Measurements from ENCODE around the gene CCR5AS.

CCR5AS gene

DNA sequence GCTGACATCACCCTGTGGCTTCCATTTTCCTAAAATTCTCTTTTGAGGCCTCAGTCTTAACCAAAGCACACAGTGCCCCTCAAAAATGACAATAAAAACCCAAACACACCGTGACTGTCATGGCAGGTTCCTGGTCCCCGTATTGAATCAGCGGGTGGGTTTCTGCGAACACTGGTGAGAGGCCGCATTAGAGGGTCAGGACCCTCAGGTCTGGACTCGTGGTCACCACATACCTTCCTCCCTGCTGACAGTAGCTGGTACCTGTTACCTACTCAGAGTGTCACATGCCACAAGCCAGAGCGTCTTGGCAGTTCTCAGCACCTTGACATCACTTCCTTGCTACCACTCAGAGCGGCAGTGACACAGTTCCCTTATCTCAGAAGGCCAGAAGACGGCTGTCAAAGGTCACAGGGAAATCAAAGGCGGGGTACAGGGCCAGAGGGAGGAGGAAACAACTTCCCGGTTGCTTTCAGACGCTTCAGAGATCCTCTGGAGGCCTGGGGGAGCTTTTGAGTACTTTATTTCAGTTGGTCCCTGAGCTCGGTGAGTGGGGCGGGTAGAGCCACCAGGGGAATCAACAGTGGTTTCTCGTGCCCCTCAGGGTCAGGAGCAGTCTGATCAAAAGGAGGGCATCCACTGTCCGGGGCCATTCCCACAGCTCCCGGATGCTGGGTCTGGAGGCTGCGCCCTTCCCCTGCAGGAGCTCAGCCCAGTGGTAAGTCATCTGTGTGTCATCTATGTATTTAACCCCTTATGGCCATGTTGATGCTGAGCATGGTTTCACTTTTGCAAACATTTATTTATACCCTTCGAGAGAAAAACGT lies at the start of gene CCR5AS, which contains the start of gene CCRL2:
CCR5AS (minus strand) TSS at position 279 of the 824 bp plus-strand sequence.
CCRL2 (plus strand) TSS at position 472 of the 824 bp plus-strand sequence. CDS start 821 bp downstream, outside the sequence.
- peak; percentile 94 for ATAC-seq
- H3K9me3 Mint-ChIP-seq = peaks cover 0 to 4% of the 10 kb centered on the region in 2 donors
- peak within 1 kb of the TSS; percentile 95 to 97 for H3K27ac Mint-ChIP-seq
- peaks cover 41% of the 10 kb centered on the region for H3K4me1 Mint-ChIP-seq
- H3K27me3 Mint-ChIP-seq = no peaks in the 10 kb centered on the region
- H3K4me3 Mint-ChIP-seq = peak within 1 kb of the TSS; percentile 87 to 95
- DNase-seq = peak; percentile 28 to 60

DNA sequence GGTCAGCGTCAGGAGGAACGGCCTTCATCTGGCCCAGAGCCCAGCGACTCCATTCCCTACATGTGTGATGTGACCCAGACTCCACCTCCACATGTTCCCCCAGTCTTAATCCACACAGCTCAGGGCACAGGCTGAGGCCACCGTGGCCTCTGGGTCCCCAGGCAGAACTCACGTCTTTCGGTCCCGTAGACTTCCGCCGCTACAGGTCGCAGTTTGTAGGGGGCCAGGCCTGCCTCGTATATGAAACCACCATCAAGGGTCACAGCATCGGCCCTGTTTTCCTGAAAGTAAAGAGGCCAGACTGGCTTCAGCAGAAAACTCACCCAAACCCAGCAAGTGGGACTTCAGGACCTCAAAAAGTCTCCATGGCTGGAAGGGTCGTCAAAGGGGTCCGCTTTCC lies 49.3 kb upstream of the CCR5AS start:
- Mint-ChIP-seq H3K9me3 (peaks cover 0 to 7% of the 10 kb centered on the region in 2 donors), H3K4me1 (no peaks in the 10 kb centered on the region), H3K4me3 (no peak overlapping the region), H3K27ac (no peak overlapping the region), H3K27me3 (peaks cover 25% of the 10 kb centered on the region)
- ATAC-seq = no peak
- no peak for DNase-seq

DNA sequence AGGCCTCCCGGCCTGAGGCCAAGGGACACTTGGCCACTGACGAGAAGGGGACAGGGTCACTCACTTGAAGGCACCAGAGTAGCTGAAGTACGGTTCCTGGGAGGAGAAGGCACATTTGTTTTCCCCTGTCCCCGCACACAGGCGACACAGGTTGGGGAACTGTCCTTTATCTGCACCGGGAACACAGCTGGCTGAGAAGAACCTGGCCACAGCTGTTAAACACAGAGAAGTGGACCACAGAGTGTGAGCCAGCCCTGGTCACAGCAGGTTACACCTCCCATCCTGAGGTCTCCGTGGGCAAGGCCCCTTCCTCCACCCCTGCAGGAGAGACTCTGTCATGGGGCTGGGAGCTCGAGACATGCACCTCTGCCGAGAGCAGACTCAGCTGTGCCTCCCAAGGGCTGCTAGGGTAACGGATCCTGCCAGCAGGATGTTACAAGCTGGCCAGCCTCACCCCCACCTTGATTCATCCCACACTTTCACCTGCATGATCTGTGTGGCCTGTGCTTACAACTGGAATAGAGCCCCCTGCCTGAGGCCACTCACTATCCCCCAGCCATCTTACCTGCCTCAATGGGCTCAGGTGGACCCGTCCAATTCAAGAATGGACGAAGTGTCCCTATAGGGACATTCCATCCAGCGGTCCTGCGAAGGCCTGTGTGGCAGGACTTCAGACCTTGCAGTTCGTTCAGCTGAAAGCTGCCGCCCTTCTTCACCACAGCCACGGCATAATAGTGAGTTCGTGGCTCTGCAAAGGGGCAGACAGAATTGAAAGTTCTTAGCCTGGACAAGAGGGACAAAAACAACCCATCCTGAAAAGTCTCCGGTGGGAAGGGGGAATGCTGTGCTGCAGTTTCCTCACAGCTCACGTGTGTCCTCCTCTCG lies 48.6 kb upstream of the CCR5AS start:
- Mint-ChIP-seq H3K9me3 (peaks cover 0 to 2% of the 10 kb centered on the region in 2 donors), H3K27ac (no peak overlapping the region), H3K27me3 (peaks cover 18% of the 10 kb centered on the region), H3K4me3 (no peak overlapping the region), H3K4me1 (no peaks in the 10 kb centered on the region)
- DNase-seq = no peak
- ATAC-seq = no peak

DNA sequence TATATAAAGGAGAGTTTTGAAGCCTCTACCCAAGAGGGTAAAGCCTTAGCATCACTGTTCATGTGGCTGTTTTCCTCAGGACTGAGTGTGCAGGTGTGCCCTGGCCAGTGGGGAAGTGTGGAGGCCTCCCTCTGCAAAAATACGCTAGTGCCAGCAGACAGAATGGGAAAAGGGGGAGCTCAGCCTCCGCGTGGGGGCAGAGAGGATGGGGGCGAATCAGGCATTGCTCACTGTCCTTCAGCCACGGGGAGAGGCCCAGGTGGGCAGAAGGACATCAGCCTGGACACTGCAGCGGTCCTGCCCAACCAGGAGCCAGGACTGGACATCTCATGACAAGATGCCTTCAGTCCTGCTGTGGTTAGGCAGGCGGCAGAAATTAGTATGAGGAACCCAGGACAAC lies 47.7 kb upstream of the CCR5AS start:
- peak overlapping the region in 1 of 2 donors; percentile 90 for H3K27ac Mint-ChIP-seq
- no peaks in the 10 kb centered on the region for H3K9me3 Mint-ChIP-seq
- no peaks in the 10 kb centered on the region for H3K4me1 Mint-ChIP-seq
- DNase-seq (no peak), ATAC-seq (no peak)
- H3K27me3 Mint-ChIP-seq = peaks cover 10% of the 10 kb centered on the region
- H3K4me3 Mint-ChIP-seq = no peak overlapping the region

DNA sequence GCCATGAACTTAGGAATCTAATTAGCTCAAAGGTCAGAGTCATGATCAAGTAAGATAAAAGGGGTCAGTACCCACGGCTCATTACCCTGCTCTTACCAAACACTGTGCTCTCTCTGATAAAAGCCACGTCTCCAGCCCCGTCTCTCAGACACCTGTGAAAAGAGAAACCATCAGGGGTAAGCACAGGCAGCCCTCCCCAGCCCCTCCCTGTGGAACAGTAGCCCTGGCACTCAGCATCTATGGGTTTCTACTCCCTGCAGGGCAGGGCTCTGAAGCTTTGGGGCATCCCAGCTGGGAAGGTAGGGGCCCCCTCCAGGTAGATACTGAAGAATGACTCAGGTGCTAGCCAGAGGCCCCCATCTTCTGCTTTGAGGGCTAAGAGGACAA lies 47.3 kb upstream of the CCR5AS start:
- ATAC-seq (no peak), DNase-seq (no peak)
- no peak overlapping the region for H3K27ac Mint-ChIP-seq
- H3K4me1 Mint-ChIP-seq = no peaks in the 10 kb centered on the region
- no peak overlapping the region for H3K4me3 Mint-ChIP-seq
- H3K9me3 Mint-ChIP-seq = no peaks in the 10 kb centered on the region
- H3K27me3 Mint-ChIP-seq = peaks cover 12% of the 10 kb centered on the region

DNA sequence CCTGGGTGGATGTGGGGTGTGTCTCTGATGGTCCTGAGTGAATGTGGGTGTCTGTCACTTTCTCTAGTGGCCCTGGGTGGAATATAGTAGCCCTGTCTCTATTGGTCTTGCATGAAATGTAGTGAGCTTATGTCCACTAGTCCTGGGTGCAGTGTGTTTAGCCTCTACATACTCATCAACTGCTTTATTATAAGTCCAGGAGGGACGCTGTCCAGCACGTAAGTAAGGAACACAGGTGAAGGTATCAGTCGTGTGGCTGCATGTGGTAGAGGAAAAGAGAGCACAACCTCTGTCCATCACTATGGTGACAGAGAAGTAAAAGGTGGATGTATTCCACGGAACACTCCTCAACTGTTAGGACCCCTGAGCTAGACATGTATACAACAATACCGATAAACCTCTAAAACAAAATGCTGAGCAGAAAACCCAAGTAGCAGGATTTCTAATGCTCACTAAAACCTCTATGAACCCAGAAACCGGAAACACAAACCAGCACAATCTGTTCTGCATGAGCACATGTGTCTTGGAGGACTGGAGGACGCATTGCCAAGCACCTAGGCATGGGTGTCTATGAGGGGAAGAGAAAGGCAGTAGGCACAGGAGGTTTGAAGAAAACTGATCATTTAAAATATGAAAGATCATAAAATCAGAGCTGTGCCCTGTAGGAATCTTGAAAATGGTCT lies 46.8 kb upstream of the CCR5AS start:
- no peak for ATAC-seq
- Mint-ChIP-seq H3K4me1 (no peaks in the 10 kb centered on the region), H3K27ac (no peak overlapping the region), H3K27me3 (peaks cover 17% of the 10 kb centered on the region), H3K9me3 (no peaks in the 10 kb centered on the region), H3K4me3 (no peak overlapping the region)
- no peak for DNase-seq

DNA sequence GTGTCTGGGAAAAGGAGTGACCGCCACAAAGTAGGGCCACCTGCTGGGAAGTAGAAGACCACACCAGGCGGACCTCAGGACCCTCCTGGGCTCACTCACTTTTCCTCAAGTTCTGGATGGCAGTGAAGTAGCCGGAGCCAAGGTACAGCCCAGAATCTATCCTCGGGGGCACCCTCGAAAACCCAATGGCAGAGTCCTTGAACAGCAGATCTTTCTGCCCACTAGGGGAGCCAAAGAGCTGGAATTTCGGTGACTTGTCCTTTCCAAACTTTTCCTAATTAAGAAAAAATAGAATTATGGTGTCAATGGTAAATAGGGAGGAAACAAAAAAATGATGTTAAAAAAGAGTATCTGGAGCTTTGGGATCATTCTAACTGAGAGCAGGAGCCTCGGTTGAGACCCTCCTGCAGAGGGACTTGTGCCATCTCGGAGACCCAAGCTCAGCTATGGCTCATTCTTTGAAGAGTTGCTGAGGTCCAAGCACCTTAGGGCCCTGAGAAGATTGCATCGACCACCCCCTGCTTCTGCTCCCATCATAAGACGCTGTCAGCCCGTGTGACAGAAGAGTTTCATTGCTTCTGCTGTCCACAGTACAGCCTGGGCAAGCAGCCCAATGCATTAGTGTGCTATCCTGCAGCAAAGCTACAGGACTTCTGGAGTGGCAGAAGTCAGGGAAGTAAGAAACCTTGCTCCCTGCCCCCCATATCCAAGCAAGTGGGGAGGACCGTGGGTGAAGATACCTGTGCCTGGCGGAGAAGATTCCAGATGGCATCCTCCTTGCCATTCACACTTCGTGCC lies 43.1 kb upstream of the CCR5AS start:
- no peak overlapping the region for H3K4me3 Mint-ChIP-seq
- H3K4me1 Mint-ChIP-seq = no peaks in the 10 kb centered on the region
- no peak for DNase-seq
- H3K9me3 Mint-ChIP-seq = no peaks in the 10 kb centered on the region
- H3K27me3 Mint-ChIP-seq = peaks cover 16% of the 10 kb centered on the region
- ATAC-seq = no peak
- no peak overlapping the region for H3K27ac Mint-ChIP-seq

DNA sequence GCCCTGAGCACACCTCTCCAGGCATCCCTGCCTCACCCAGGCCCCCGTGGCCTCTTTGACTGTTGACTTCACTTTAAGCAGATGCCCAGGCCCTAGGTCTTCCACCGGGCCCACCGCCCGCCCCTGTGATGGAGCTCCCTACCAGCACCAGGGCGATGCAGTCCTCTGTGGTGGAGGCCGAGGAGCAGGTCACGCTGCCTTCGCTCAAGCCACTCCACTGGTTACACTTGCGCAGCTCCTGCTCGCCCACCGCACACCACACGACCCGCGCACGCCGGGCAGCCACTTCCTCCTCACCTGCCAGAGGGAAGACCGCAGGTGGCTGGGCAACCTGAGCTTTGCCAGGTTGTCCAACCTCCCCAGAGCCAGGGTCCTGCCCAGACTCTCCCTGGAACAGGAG lies 41.9 kb upstream of the CCR5AS start:
- Mint-ChIP-seq H3K9me3 (no peaks in the 10 kb centered on the region), H3K27me3 (peaks cover 10% of the 10 kb centered on the region), H3K4me1 (no peaks in the 10 kb centered on the region), H3K27ac (peak overlapping the region in 1 of 2 donors; percentile 59), H3K4me3 (no peak overlapping the region)
- ATAC-seq (no peak), DNase-seq (no peak)

DNA sequence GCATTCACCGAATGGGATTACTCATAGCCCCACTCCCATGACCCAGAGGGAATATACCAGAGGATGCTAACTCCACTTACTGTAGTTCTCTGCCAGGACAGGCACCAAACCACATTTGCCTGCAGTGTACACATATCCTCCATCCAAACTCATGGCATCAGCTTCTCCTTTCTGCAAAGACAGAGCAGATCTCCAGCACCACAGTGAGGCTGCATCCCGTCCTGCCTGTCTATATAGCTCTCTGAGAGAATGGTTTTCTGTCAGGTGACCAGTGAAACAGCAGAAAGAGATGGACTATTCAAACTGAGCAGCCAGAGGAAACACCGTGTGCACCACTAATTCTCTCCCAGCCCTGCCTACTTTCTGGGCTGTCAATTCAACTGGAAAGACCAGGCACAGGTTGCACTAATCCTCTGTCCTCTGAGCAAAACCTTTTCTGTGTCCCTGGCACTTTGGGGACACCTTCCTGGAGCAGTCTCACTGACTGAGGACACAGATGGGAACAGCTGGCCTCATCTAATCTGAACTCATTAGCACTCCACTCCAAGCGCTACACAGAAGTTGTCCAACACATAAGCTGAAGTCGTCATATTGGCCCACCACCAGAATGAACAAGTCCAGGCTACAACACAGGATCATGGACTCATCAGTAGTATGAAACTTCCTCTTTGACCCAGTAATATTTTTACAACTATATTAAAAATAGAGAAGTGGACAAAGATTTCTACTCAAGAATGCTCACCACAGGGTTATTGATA lies 40.5 kb upstream of the CCR5AS start:
- Mint-ChIP-seq H3K4me3 (no peak overlapping the region), H3K4me1 (no peaks in the 10 kb centered on the region), H3K27ac (no peak overlapping the region), H3K27me3 (peaks cover 10% of the 10 kb centered on the region), H3K9me3 (no peaks in the 10 kb centered on the region)
- DNase-seq = no peak
- ATAC-seq = no peak

DNA sequence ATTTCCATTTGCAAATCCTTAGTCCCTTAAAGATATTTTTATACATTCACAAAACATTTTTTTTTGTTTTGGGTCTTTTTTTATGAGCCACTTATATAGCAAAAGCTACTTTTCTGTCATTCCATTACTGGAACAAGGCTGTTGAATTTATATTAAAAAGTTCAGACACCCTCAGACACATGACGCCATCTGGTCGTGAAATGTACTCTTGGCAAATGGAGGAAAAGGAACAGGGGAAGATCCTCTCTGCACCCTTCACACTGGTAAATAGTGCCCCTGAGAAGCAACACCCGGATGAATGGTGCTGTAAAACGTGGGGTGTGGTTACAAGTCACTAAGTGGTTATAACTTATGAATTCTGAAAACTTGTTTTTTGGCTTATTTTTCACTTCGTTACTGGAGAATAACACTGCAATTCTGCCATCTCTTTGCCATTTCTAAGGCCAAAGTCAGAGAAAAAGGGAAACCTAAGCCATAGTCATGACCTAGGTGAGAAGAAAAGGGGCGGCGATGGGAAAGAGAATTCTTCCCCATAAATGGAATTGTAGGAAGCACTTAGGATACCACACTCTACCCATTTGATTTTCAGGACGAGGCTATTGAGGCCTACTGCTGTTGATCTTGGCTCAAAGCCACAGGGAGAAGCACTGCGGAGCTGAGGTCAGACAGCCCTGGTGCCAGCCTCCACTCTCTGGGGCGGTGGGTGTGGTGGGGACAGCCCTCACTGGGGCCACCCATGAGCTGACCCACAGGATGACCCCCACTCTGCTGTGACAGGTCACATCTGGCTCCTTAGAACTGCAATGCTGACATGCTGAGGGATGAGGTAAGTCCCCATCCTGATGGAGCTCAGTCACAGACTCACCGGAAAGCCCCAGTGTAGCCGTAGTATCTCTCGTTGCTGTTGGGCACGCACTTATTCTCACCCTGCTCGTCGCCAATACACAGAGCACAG lies 36.0 kb upstream of the CCR5AS start:
- no peak for ATAC-seq
- peaks cover 20% of the 10 kb centered on the region for H3K4me1 Mint-ChIP-seq
- H3K27me3 Mint-ChIP-seq = no peaks in the 10 kb centered on the region
- no peak overlapping the region for H3K27ac Mint-ChIP-seq
- H3K9me3 Mint-ChIP-seq = no peaks in the 10 kb centered on the region
- no peak overlapping the region for H3K4me3 Mint-ChIP-seq
- DNase-seq = no peak

DNA sequence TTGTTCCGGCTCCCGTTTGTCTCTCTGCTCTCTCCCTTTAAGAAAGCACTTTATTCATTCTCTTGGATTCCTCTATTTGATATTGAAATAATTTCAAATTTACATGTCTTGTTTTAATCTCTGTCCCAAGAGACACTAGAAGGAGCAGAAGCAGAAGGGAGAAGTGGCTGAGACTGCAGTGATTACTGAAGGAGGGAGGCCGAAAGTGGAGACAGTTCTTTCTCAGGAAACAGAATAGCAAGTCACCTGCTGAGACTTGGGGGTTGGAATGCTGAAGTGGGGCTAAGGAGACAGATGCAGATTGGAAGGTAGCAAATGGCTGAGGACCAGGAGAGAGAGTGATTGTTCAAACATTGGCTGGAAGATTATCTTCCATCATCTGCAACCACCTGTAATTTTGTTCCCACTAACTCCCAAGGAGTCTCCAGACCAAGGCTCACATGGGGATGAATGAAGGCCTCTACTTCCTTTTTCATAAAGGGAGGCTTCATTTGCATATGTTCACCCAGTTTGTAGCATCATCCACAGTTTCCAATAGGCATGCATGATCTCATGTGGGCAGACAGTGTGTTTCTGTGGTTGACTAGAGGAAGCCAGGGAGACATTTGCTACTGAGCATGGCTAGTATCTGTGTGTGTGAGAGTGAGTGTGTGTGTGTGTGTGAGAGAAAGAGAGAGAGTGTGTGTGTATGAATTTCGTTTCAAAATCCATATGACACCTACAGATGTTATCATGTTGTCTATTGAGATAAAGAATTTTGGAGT lies 33.8 kb upstream of the CCR5AS start:
- peaks cover 20% of the 10 kb centered on the region for H3K4me1 Mint-ChIP-seq
- no peak overlapping the region for H3K27ac Mint-ChIP-seq
- DNase-seq (peak; percentile 14 to 51), ATAC-seq (peak; percentile 100)
- no peaks in the 10 kb centered on the region for H3K9me3 Mint-ChIP-seq
- H3K4me3 Mint-ChIP-seq = peak overlapping the region in 1 of 2 donors; percentile 1
- no peaks in the 10 kb centered on the region for H3K27me3 Mint-ChIP-seq

DNA sequence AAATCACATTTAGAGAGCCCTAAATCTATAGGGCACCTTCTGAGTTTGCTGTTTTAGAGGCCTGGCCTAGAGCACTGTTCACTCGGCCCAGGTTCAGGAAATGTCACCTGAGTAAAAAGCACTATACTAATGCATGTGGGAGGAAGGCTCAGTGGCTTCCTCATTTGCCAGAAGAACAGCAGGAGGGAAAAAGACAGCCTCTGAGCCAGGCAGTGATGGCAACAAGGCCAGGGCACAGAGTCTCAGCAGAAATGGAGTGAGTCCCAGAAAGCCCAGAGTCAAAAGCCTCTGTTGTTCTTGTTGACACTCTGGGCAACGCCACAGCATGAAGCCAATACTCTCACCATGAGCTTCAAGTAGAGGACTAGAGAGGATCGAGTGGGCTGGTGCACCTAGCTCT lies 32.0 kb upstream of the CCR5AS start:
- H3K4me3 Mint-ChIP-seq = no peak overlapping the region
- peaks cover 20% of the 10 kb centered on the region for H3K4me1 Mint-ChIP-seq
- no peak for ATAC-seq
- DNase-seq = no peak
- no peak overlapping the region for H3K27ac Mint-ChIP-seq
- H3K27me3 Mint-ChIP-seq = no peaks in the 10 kb centered on the region
- no peaks in the 10 kb centered on the region for H3K9me3 Mint-ChIP-seq
